Cardiac muscle cell (in vitro differentiated cells and primary cell): ENCODE results near the gene LRCH3. TPM values are rescaled to one million over a fixed set of nuclear protein-coding genes. Genes with fewer than 3 reads are reported as not detected.

Experiments
- DNase-seq, 2 donors: peaks; one replicate each; pipeline versions ENCODE4 v3.0.0 to v3.0.0-alpha.2; 2010 to 2017; ENCODE audit warnings: low read depth in 1 of 2, low spot score in 1 of 2
- H3K27ac ChIP-seq: fragments of 200-600 bp; sonication (generic); 2 replicates; pipeline ENCODE4 v1.5.1; 2016
- H3K27me3 ChIP-seq: fragments of 200-600 bp; sonication (generic); 2 replicates; pipeline ENCODE4 v1.6.0; 2016; ENCODE audit warnings: control low read depth
- H3K36me3 ChIP-seq: fragments of 200-600 bp; sonication (generic); 2 replicates; pipeline ENCODE4 v1.5.1; 2016; ENCODE audit warnings: control low read depth
- H3K4me1 ChIP-seq: fragments of 200-600 bp; sonication (generic); 2 replicates; pipeline ENCODE4 v1.8.1; 2017; ENCODE audit warnings: low read depth, mild to moderate bottlenecking, mixed run types
- H3K4me3 ChIP-seq: fragments of 200-600 bp; sonication (generic); 2 replicates; pipeline ENCODE4 v1.5.1; 2016; ENCODE audit warnings: mild to moderate bottlenecking
- H3K9me3 ChIP-seq: fragments of 200-600 bp; sonication (generic); 2 replicates; pipeline ENCODE4 v1.5.1; 2017; ENCODE audit warnings: low read depth, mild to moderate bottlenecking, control low read depth
- polyA plus RNA-seq: library from polyadenylated mRNA; unstranded; fragments of >200 nt; fragmentation: Nextera tagmentation; extraction: Ambion mirVana; gene quantifications from 2 replicates; pipeline ENCODE4 v1.2.1, GENCODE V29; 2016
- total RNA-seq: library from RNA; depleted of rRNA; stranded (reverse); fragments of >200 nt; gene quantifications from 2 replicates; pipeline ENCODE4 v1.2.3, GENCODE V29; 2016
- TF ChIP-seq, protein P1 (sequence below): IDR thresholded peaks from 2 replicates; pipeline ENCODE4 v1.5.1; 2012; ENCODE audit warnings: low read depth, mild to moderate bottlenecking, low read length

LRCH3 gene
- total and polyA plus RNA-seq, 2 experiments from 2014 or later, result 36.7 to 38.9 TPM

DNA sequence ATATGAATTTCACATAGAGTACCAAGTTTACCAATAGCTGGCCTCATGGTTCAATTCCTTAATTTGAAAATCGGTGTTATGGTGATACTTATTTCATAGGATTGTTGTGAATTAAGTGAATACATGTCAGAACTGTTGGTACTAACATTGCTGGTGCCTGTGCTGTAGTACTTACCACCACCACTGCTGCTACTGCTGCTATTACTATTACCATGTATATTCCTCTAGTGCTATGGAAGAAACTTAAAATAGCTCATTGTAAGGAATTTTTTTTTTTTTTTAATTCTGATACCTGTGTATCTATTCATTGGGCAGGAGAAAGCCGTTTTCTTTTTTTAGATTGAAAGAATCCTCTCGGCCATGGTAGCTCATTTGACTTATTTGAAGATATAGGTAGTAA is 37.8 kb upstream of the LRCH3 start:
- Histone ChIP-seq H3K27ac (no peak overlapping the region), H3K4me1 (peaks cover 9% of the 10 kb centered on the region), H3K36me3 (peaks cover 3% of the 10 kb centered on the region), H3K27me3 (no peaks in the 10 kb centered on the region), H3K9me3 (no peaks in the 10 kb centered on the region), H3K4me3 (no peak overlapping the region)
- TF ChIP-seq, protein P1, sequence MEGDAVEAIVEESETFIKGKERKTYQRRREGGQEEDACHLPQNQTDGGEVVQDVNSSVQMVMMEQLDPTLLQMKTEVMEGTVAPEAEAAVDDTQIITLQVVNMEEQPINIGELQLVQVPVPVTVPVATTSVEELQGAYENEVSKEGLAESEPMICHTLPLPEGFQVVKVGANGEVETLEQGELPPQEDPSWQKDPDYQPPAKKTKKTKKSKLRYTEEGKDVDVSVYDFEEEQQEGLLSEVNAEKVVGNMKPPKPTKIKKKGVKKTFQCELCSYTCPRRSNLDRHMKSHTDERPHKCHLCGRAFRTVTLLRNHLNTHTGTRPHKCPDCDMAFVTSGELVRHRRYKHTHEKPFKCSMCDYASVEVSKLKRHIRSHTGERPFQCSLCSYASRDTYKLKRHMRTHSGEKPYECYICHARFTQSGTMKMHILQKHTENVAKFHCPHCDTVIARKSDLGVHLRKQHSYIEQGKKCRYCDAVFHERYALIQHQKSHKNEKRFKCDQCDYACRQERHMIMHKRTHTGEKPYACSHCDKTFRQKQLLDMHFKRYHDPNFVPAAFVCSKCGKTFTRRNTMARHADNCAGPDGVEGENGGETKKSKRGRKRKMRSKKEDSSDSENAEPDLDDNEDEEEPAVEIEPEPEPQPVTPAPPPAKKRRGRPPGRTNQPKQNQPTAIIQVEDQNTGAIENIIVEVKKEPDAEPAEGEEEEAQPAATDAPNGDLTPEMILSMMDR, result no peak
- DNase-seq, result no peak

DNA sequence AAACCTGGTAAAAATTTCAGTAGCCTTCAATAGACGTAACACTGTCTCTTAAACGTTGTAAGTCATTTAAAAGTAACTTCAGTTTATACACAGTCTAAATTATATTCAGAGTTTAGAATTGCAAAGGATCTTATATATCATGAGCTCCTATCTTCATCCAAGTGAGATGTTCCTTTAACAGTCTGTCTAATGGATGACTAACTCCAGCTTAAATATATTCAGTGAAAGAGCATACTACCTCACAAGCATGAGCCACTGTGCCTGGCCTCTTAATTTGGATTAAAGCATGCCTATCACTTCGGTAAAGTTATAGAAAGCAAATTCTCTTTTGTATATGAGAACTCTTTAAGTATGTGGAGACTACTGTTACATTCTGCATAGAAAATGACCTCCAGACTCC is 34.4 kb upstream of the LRCH3 start:
- Histone ChIP-seq H3K36me3 (peaks cover 14% of the 10 kb centered on the region), H3K27me3 (no peaks in the 10 kb centered on the region), H3K4me1 (peaks cover 3% of the 10 kb centered on the region), H3K27ac (no peak overlapping the region), H3K4me3 (no peak overlapping the region), H3K9me3 (no peaks in the 10 kb centered on the region)
- no peak for DNase-seq
- TF ChIP-seq, protein P1, result no peak

DNA sequence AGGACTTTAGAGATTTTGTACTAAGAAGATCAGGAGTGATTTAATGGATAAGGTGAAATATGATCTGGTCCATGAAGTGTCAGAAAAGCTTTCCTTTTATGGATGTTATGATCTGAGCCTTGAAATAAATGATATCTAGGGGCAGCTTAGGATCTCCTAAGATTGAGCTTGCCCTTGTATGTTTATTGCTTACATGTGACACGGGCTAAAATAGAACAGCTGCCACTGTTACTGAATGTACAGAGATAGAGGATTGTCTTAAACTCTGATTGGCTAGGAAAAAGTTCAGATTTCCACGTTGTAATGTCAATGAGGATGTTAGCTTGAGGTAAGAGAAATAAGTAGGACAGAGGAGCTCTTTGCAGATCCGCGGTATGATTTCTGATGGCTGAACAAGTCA is 32.5 kb upstream of the LRCH3 start:
- TF ChIP-seq, protein P1, result no peak
- Histone ChIP-seq H3K27ac (no peak overlapping the region), H3K36me3 (peaks cover 22% of the 10 kb centered on the region), H3K27me3 (no peaks in the 10 kb centered on the region), H3K4me1 (no peaks in the 10 kb centered on the region), H3K9me3 (no peaks in the 10 kb centered on the region), H3K4me3 (no peak overlapping the region)
- no peak for DNase-seq

DNA sequence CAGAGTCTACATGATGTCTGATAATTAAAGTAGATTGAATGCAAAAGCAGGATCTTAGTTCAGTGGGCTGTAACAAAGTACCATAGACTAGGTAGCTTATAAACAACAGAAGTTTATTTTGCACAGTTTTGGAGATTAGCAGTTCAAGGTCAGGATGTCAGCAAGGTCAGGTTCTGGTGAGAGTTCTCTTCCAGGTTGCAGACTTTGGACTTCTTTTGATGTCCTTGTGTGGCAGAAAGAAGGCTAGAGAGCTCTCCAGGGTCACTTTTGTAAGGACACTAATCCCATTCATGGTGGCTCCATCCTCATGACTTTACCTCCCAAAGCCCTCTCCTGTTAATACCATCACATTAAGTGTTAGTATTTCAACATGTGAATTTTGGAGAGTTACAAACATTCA is 29.3 kb upstream of the LRCH3 start:
- DNase-seq, result no peak
- Histone ChIP-seq H3K9me3 (no peaks in the 10 kb centered on the region), H3K27me3 (no peaks in the 10 kb centered on the region), H3K4me1 (no peaks in the 10 kb centered on the region), H3K36me3 (peaks cover 22% of the 10 kb centered on the region), H3K4me3 (no peak overlapping the region), H3K27ac (no peak overlapping the region)
- TF ChIP-seq, protein P1, result no peak

DNA sequence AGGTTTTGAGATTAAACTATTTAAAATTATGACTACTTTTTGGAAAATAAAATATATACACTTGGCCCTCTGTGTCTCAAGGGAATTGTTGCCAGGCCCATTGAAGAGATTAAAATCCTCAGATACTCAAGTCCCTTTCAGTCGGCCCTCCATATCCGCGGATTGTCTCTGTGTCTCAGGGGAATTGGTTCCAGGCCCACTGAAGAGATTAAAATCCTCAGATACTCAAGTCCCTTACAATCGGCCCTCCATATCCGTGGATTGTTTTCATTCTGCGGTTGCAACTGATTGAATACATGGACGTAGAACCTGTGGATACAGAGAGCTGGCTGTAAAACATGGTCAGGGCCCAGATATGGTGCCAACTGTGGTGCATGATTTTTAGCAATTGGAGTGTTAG is 15.7 kb upstream of the LRCH3 start:
- H3K4me1 ChIP-seq, result no peaks in the 10 kb centered on the region
- H3K36me3 ChIP-seq, result peaks cover 58% of the 10 kb centered on the region
- DNase-seq, result no peak
- no peaks in the 10 kb centered on the region for H3K9me3 ChIP-seq
- no peak overlapping the region for H3K4me3 ChIP-seq
- H3K27me3 ChIP-seq, result no peaks in the 10 kb centered on the region
- TF ChIP-seq, protein P1, result no peak
- no peak overlapping the region for H3K27ac ChIP-seq

DNA sequence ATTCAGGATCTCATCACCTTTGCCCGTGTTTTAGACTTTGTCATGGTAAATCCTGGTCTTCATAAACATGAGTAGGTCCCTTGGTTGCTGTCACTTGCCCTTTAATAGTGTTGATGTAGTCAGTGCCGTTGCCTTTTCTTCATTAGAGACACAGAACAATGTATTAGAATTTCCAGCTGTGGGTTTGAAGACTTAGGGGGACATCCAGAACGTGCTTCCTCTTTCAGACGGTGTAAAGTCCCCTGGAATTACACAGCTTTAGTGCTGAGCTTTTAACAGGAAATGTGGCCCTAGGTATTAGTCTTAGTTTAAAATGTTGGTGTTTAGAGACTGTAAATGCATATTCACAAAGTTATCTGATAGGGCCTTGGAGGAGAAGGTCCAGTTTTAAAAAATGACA is 8.8 kb upstream of the LRCH3 start:
- H3K4me3 ChIP-seq, result no peak overlapping the region
- no peak for DNase-seq
- H3K36me3 ChIP-seq, result peaks cover 33% of the 10 kb centered on the region
- TF ChIP-seq, protein P1, result no peak
- no peaks in the 10 kb centered on the region for H3K4me1 ChIP-seq
- no peaks in the 10 kb centered on the region for H3K27me3 ChIP-seq
- no peaks in the 10 kb centered on the region for H3K9me3 ChIP-seq
- H3K27ac ChIP-seq, result no peak overlapping the region
